ENCODE measurements around the gene FAM81A. TPM values are rescaled to one million over a fixed set of nuclear protein-coding genes. Genes with fewer than 3 reads are reported as not detected.

FAM81A gene
- total RNA-seq, 4 donors from 2014 or later = 0.15 to 1.3 (median 0.68) TPM

GRCh38 chr15:59413577-59413976, 24.4 kb upstream of the FAM81A start:
- H3K4me3 ChIP-seq = no peak overlapping the region
- no peak overlapping the region for H3K27ac ChIP-seq
- no peak for ATAC-seq
- H3K9me3 ChIP-seq = no peaks in the 10 kb centered on the region
- WGBS, 2 donors (ENCODE audit: low coverage in 1 of 2) = 85 to 100% methylated on average over 1 to 2 of the region's 2 CpGs
- no peaks in the 10 kb centered on the region for H3K36me3 ChIP-seq
- H3K4me1 ChIP-seq = no peaks in the 10 kb centered on the region
- no peaks in the 10 kb centered on the region for H3K27me3 ChIP-seq
- TF ChIP-seq CTCF (IDR thresholded peaks at IDR 0.05) = no peak
- no peak for TF ChIP-seq POLR2A (IDR thresholded peaks at IDR 0.05)
- no peak for TF ChIP-seq EP300 (IDR thresholded peaks at IDR 0.05)
- TF ChIP-seq POLR2AphosphoS5 (IDR thresholded peaks at IDR 0.05) = no peak

- no peak overlapping the region for H3K27ac ChIP-seq
- TF ChIP-seq EP300 (IDR thresholded peaks at IDR 0.05) (no peak), POLR2A (IDR thresholded peaks at IDR 0.05) (no peak), CTCF (IDR thresholded peaks at IDR 0.05) (no peak), POLR2AphosphoS5 (IDR thresholded peaks at IDR 0.05) (no peak)
- WGBS, 2 donors (ENCODE audit: low coverage in 1 of 2) = 67 to 100% methylated on average over 2 to 4 of the region's 4 CpGs
- no peaks in the 10 kb centered on the region for H3K36me3 ChIP-seq
- no peaks in the 10 kb centered on the region for H3K27me3 ChIP-seq
- no peak for ATAC-seq
- no peak overlapping the region for H3K4me3 ChIP-seq
- H3K4me1 ChIP-seq = no peaks in the 10 kb centered on the region
- H3K9me3 ChIP-seq = no peaks in the 10 kb centered on the region
Measured at GRCh38 chr15:59416816-59417215, 21.2 kb upstream of the FAM81A start.

- ATAC-seq = no peak
- H3K27me3 ChIP-seq = peaks cover 7% of the 10 kb centered on the region
- H3K4me3 ChIP-seq = no peak overlapping the region
- H3K4me1 ChIP-seq = no peaks in the 10 kb centered on the region
- no peak overlapping the region for H3K27ac ChIP-seq
- no peaks in the 10 kb centered on the region for H3K9me3 ChIP-seq
- TF ChIP-seq EP300 (IDR thresholded peaks at IDR 0.05) (no peak), POLR2AphosphoS5 (IDR thresholded peaks at IDR 0.05) (no peak), CTCF (IDR thresholded peaks at IDR 0.05) (no peak), POLR2A (IDR thresholded peaks at IDR 0.05) (no peak)
- H3K36me3 ChIP-seq = no peaks in the 10 kb centered on the region
- WGBS, 2 donors (ENCODE audit: low coverage in 1 of 2) = 73 to 82% methylated on average over 1 of the region's 1 CpG
Measured at GRCh38 chr15:59419170-59419569, 18.8 kb upstream of the FAM81A start.

GRCh38 chr15:59420108-59420507, 17.9 kb upstream of the FAM81A start:
- no peak for ATAC-seq
- H3K4me1 ChIP-seq = no peaks in the 10 kb centered on the region
- no peaks in the 10 kb centered on the region for H3K9me3 ChIP-seq
- H3K36me3 ChIP-seq = no peaks in the 10 kb centered on the region
- no peak overlapping the region for H3K4me3 ChIP-seq
- no peak for TF ChIP-seq EP300 (IDR thresholded peaks at IDR 0.05)
- no peak for TF ChIP-seq CTCF (IDR thresholded peaks at IDR 0.05)
- no peak for TF ChIP-seq POLR2A (IDR thresholded peaks at IDR 0.05)
- no peak for TF ChIP-seq POLR2AphosphoS5 (IDR thresholded peaks at IDR 0.05)
- H3K27me3 ChIP-seq = peaks cover 7% of the 10 kb centered on the region
- WGBS, 2 donors (ENCODE audit: low coverage in 1 of 2) = 86 to 89% methylated on average over 2 to 3 of the region's 3 CpGs
- H3K27ac ChIP-seq = no peak overlapping the region

GRCh38 chr15:59420986-59421618, 16.9 kb upstream of the FAM81A start:
- 15 to 20% methylated on average over 6 to 8 of the region's 16 CpGs for WGBS, 2 donors (ENCODE audit: low coverage in 1 of 2)
- ATAC-seq = no peak
- TF ChIP-seq POLR2AphosphoS5 (IDR thresholded peaks at IDR 0.05) (no peak), POLR2A (IDR thresholded peaks at IDR 0.05) (no peak), CTCF (IDR thresholded peaks at IDR 0.05) (no peak), EP300 (IDR thresholded peaks at IDR 0.05) (no peak)
- no peak overlapping the region for H3K4me3 ChIP-seq
- peaks cover 7% of the 10 kb centered on the region for H3K27me3 ChIP-seq
- H3K4me1 ChIP-seq = no peaks in the 10 kb centered on the region
- no peaks in the 10 kb centered on the region for H3K36me3 ChIP-seq
- no peaks in the 10 kb centered on the region for H3K9me3 ChIP-seq
- H3K27ac ChIP-seq = no peak overlapping the region

Measured in gastroesophageal sphincter (tissue), 4 donors.